KMS-11 (cell line): ENCODE measurements around the gene HSD17B14.
A peak's percentile ranks its signal among the peaks of the same experiment; 100 is the strongest.
"Not testable (repeated sequence)": the region's sequence is repeated elsewhere in the genome, so short reads cannot be mapped to it uniquely, and the experiment has no call there.

Source experiments
- H2AFZ ChIP-seq: fragments of 200-600 bp; sonication (generic); 2 replicates; pipeline ENCODE4 v1.6.1; 2016; ENCODE audit warnings: antibody characterized with exemption, mixed run types, low read depth
- H3K27ac ChIP-seq: fragments of 200-600 bp; sonication (generic); 2 replicates; pipeline ENCODE4 v1.6.1; 2016; ENCODE audit warnings: mild to moderate bottlenecking, mixed run types
- H3K27me3 ChIP-seq: fragments of 200-600 bp; sonication (generic); 2 replicates; pipeline ENCODE4 v1.6.1; 2017; ENCODE audit warnings: mild to moderate bottlenecking, low read depth, mixed run types, moderate library complexity; ENCODE audit not compliant: insufficient read depth
- H3K36me3 ChIP-seq: fragments of 200-600 bp; sonication (generic); 2 replicates; pipeline ENCODE4 v1.6.1; 2017; ENCODE audit warnings: mild to moderate bottlenecking, mixed run types; ENCODE audit not compliant: insufficient read depth
- H3K4me1 ChIP-seq: fragments of 200-600 bp; sonication (generic); 2 replicates; pipeline ENCODE4 v1.6.1; 2016; ENCODE audit warnings: mild to moderate bottlenecking, low read depth, mixed run types; ENCODE audit not compliant: poor library complexity, severe bottlenecking
- H3K4me2 ChIP-seq: fragments of 200-600 bp; sonication (generic); 2 replicates; pipeline ENCODE4 v1.7.0; 2016; ENCODE audit warnings: mild to moderate bottlenecking, mixed run types
- H3K4me3 ChIP-seq: fragments of 200-600 bp; sonication (generic); IDR thresholded peaks from 2 replicates; pipeline ENCODE4 v1.6.1; 2017; ENCODE audit warnings: low read depth, low read length, mixed read lengths; ENCODE audit not compliant: insufficient read depth
- H3K79me2 ChIP-seq: fragments of 200-600 bp; sonication (generic); 2 replicates; pipeline ENCODE4 v1.6.1; 2016; ENCODE audit warnings: low read depth, mixed run types; ENCODE audit not compliant: insufficient read depth
- H3K9ac ChIP-seq: fragments of 200-600 bp; sonication (generic); 2 replicates; pipeline ENCODE4 v1.6.1; 2016; ENCODE audit warnings: mild to moderate bottlenecking, mixed run types
- H4K20me1 ChIP-seq: fragments of 200-600 bp; sonication (generic); 2 replicates; pipeline ENCODE4 v1.6.1; 2016; ENCODE audit warnings: mild to moderate bottlenecking, mixed run types; ENCODE audit not compliant: insufficient read depth
- TF ChIP-seq, protein P1 (sequence below): fragments of 200-600 bp; sonication (generic); conservative IDR thresholded peaks from 2 replicates; pipeline ENCODE4 v1.6.1; 2017; ENCODE audit warnings: low read depth, mild to moderate bottlenecking, antibody characterized with exemption, low read length, moderate library complexity, mixed read lengths

Gene HSD17B14

DNA sequence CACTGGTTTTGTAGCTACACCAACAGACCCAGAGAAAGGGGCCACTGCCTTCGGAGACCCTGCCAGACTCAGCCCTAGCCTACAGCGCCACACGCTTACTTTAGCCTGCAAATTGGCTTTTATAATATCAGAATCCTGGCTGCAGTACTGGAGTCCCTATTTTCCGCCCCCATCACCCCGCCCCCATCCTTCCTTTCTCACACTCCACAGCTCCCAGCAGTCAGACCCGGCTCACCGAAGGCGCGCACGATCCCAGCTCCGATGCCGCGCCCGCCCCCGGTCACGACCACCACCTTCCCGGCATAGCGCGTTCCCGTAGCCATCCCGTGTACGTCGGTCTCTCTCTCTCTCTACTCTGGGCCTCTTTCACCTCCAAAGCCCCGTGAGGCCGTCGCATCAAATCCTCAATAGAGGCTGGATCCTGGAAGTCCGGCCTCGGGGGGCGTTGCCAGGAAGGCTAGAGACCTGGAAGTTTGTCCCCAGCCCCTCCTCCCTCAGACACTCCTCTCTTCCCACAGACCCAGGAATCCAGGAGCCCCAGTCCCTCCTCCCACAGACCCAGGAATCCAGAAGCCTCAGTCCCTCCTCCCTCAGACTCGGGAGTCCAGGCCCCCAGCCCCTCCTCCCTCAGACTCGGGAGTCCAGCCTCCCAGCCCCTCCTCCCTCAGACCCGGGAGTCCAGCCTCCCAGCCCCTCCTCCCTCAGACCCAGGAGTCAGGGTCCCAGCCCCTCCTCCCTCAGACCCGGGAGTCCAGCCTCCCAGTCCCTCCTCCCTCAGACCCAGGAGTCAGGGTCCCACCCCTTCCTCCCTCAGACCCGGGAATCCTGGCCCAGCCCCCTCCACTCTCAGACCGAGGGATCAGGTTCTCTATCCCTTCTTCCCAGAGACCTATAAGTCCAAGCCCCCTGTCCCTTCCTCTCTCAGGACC lies at the start of gene HSD17B14:
Gene HSD17B14 (minus strand): TSS at position 403 of the 929 bp plus-strand sequence. CDS start 80 bp downstream, at position 323.
- Histone ChIP-seq H3K27me3 (no peaks in the 10 kb centered on the region; the same call in 1 of the 2 replicates), H4K20me1 (no peaks in the 10 kb centered on the region), H3K9ac (peak within 1 kb of the TSS; percentile 45; the same call in 1 of the 2 replicates), H3K4me1 (peaks cover 14% of the 10 kb centered on the region), H3K36me3 (no peaks in the 10 kb centered on the region), H3K4me2 (peak within 1 kb of the TSS; percentile 98), H2AFZ (peak within 1 kb of the TSS; percentile 100), H3K79me2 (no peaks in the 10 kb centered on the region), H3K4me3 (no peak within 1 kb of the TSS), H3K27ac (0 out of 2 replicates have a peak within 1 kb of the TSS, but pooled peaks have one; percentile 15)
- TF ChIP-seq, protein P1, sequence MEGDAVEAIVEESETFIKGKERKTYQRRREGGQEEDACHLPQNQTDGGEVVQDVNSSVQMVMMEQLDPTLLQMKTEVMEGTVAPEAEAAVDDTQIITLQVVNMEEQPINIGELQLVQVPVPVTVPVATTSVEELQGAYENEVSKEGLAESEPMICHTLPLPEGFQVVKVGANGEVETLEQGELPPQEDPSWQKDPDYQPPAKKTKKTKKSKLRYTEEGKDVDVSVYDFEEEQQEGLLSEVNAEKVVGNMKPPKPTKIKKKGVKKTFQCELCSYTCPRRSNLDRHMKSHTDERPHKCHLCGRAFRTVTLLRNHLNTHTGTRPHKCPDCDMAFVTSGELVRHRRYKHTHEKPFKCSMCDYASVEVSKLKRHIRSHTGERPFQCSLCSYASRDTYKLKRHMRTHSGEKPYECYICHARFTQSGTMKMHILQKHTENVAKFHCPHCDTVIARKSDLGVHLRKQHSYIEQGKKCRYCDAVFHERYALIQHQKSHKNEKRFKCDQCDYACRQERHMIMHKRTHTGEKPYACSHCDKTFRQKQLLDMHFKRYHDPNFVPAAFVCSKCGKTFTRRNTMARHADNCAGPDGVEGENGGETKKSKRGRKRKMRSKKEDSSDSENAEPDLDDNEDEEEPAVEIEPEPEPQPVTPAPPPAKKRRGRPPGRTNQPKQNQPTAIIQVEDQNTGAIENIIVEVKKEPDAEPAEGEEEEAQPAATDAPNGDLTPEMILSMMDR, result peak; percentile 47

GRCh38 chr19:48883726-48884125 lies 47.4 kb upstream of the HSD17B14 start:
- H3K4me2 ChIP-seq, result no peak overlapping the region
- peaks cover 6% of the 10 kb centered on the region for H3K4me1 ChIP-seq
- H3K27me3 ChIP-seq, result no peaks in the 10 kb centered on the region

GRCh38 chr19:48881741-48882657 lies 45.7 kb upstream of the HSD17B14 start:
- TF ChIP-seq, protein P1, result no peak
- Histone ChIP-seq H3K4me3 (no peak overlapping the region), H4K20me1 (no peaks in the 10 kb centered on the region), H3K4me1 (peaks cover 22% of the 10 kb centered on the region), H3K36me3 (no peaks in the 10 kb centered on the region), H3K9ac (no peak overlapping the region), H3K27me3 (no peaks in the 10 kb centered on the region), H3K27ac (no peak overlapping the region), H3K79me2 (no peaks in the 10 kb centered on the region), H3K4me2 (no peak overlapping the region), H2AFZ (no peak overlapping the region)

More at GRCh38 chr19:48883726-48884125, 47.4 kb upstream of the HSD17B14 start:
- TF ChIP-seq, protein P1, result no peak
- Histone ChIP-seq H2AFZ (no peak overlapping the region), H3K9ac (no peak overlapping the region), H3K27ac (no peak overlapping the region), H3K36me3 (no peaks in the 10 kb centered on the region), H4K20me1 (no peaks in the 10 kb centered on the region), H3K79me2 (no peaks in the 10 kb centered on the region), H3K4me3 (no peak overlapping the region)

- not testable (repeated sequence) for H3K79me2 ChIP-seq, H3K4me3 ChIP-seq, H3K27me3 ChIP-seq, H2AFZ ChIP-seq, H3K36me3 ChIP-seq, H3K27ac ChIP-seq, H3K9ac ChIP-seq, H3K4me2 ChIP-seq, H4K20me1 ChIP-seq
- H3K4me1 ChIP-seq, result peaks cover 39% of the 10 kb centered on the region
These were observed 43.4 kb upstream of the HSD17B14 start for GRCh38 chr19:48879696-48880095.
